GM18519 (cell line): Measurements from ENCODE around the gene JPH3.
"Not testable (repeated sequence)": the region's sequence is repeated elsewhere in the genome, so short reads cannot be mapped to it uniquely, and the experiment has no call there.

Experiments
- ATAC-seq: cut with Tn5 transposase; IDR thresholded peaks from one replicate; pipeline ENCODE4 v1.9.1; 2021; ENCODE audit warnings: mild to moderate bottlenecking, moderate library complexity; ENCODE audit not compliant: unreplicated experiment, low FRiP score

Gene JPH3

DNA sequence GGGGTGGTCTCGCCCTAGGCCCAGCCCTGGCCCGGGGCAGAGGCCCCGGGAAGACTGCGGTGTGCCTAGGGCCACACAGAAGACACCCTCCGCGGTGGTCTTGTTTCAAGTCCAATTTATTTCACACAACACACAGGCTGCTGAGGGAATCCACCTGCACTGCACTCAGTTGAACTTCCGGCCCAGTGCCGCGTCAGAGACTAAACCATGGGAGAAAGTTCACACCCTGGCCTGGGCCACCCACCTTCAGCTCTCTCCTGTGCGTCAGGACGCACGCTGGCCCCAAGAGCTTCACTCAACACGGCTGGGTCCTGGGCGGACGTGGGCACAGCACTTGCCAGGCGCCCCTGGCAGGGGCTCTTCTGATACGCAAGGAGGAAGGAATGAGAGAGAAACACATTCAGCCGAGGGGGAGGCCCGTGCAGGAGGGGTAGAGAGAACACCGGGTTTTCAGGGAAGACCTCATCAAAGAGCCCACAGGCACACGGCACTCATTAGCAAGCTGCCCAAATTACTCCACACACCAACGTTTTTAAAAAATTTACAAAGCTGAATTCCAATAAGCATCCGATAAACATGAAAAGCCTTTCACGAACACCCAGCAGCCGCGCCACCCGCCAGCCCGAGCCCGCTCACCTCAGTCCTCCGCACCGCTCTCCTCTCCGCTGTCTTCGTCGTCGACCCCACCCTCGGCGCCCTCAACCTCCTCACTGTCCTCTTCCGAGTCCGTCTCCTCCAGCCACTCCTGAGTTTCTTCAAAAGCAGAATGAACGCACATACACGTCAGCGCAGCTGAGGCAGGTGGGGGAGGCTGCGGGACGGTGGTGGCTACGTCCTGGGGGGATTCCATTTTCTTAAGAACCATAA is 105.6 kb downstream of the JPH3 start:
- no peak for ATAC-seq

DNA sequence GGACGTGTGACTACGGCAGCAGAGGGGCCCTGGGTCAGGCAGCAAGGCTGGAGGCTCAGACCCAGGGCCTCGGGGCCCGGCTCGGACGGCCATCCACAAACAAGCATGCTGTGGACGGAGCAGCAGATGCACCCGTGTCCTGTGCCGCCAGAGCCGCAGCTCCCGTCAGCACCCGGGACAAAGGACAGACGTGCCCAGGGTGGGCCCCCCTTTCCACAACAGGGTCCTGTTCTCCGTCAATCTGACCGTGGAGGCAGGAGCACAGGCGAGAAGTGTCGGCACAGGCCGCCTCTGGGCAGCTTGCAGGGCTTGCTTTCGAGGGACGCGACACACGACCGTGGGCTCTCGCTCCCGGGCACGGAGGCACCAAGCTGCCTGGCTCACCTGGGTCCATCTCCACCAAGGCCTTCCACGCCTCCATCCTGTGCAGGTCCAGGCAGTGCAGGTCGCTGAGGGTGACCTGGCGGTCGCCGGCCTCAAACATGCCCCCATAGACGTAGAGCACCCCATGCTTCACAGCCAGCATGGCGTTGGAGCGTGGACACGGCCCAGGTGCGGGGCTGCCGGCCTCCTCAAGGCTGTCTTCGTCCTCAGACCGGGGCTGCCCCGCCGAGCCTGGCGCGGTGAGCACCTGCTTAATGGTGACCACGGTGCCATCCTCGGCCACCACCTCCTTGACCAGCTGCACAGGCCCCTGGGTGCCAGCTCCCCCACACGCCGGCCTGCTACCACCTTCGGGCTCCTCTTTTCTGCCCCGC is 106.8 kb downstream of the JPH3 start:
- no peak for ATAC-seq

DNA sequence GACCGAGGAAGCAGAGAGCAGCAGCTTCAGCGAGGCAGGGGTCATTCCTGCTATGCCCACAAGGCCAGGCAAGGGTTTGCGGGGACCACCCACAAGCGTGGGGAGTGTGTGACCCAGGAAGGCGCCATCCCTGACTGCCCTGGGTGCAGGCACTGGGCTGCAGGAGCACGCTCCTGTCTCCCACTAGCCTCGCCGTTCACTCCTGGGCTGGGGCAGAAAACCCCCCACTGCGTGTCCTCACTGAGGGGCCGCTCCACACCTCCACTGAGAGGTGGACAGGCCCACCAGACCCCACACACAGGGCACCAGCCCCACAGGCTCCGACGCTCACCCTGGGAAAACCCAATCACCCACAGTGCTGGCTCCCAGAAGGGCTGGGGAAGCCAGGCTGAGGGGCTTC is 107.4 kb downstream of the JPH3 start:
- no peak for ATAC-seq

GRCh38 chr16:87710887-87711286 is 108.6 kb downstream of the JPH3 start:
- ATAC-seq = no peak

GRCh38 chr16:87712184-87712762 is 110.0 kb downstream of the JPH3 start:
- no peak for ATAC-seq

- ATAC-seq = no peak
These were observed 111.3 kb downstream of the JPH3 start for GRCh38 chr16:87713451-87714229.

GRCh38 chr16:87715231-87715630 is 112.9 kb downstream of the JPH3 start:
- no peak for ATAC-seq

DNA sequence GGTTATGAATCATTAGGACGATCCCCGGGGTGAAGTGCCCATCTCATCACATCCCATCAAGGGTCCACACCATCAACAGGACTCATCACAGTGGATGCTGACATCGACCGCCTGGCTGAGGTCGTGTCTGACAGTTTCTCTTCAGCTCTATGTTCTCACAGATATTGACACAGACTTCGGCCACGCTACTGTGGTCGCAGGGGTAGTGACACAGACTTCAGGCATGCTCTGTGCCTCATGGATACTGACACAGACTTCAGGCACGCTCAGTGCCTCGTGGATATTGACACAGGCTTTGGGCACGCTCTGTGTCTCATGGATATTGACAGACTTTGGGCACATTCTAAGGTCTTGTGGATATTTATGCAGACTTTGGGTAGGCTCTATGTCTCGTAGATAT is 113.3 kb downstream of the JPH3 start:
- ATAC-seq = no peak

GRCh38 chr16:87718831-87719230 is 116.5 kb downstream of the JPH3 start:
- not testable (repeated sequence) for ATAC-seq

GRCh38 chr16:87720446-87720845 is 118.1 kb downstream of the JPH3 start:
- no peak for ATAC-seq

GRCh38 chr16:87721622-87722585 is 119.6 kb downstream of the JPH3 start:
- ATAC-seq = no peak

DNA sequence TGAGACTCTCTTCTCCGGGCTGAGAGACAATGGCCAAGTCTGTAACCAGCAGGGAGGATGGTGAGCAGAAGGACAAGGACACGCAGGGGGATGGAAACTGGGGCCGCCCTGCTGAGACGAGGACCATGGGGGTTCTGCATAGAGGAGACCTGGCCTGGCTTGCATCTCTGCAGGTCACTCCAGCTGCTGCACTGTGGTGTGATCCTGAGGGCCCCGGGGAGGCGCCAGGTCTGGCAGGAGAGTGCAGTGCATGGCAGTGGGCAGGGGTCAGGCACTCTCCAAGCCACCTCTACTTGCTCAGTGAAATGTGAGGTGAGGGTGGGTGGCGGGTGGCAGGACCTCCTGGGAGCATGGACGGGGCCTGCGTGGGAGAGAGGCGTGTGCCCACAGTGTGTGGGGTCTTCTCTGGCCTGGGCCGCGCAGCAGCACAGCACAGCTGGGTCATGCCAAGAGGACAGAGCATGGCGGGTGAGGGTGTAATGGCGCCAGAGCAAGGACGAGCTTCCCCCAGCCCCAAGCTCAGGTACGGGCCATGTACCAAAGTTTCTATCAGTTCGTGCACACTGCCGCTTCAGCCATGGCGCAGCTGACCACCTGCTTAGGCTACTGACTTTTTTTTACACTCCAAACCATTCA is 120.4 kb downstream of the JPH3 start:
- no peak for ATAC-seq

DNA sequence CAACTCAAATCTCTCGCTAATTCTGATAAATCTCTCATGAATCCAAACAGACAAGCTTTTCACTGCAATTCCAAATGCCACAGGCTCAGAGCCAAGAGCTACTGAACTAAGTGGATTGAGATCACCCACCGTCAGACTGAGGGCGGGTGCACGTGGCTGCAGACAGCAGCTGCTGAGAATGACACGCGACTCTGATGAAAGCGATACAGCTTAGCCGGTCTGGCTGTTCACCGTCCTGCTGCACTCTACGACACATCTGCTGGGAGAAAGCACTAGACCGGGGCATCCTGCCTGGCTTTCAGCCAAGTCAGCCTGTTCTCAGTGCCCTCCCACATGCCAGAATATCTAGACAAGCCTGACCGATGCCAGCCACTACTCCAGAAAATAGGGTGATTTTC is 120.9 kb downstream of the JPH3 start:
- ATAC-seq = no peak

DNA sequence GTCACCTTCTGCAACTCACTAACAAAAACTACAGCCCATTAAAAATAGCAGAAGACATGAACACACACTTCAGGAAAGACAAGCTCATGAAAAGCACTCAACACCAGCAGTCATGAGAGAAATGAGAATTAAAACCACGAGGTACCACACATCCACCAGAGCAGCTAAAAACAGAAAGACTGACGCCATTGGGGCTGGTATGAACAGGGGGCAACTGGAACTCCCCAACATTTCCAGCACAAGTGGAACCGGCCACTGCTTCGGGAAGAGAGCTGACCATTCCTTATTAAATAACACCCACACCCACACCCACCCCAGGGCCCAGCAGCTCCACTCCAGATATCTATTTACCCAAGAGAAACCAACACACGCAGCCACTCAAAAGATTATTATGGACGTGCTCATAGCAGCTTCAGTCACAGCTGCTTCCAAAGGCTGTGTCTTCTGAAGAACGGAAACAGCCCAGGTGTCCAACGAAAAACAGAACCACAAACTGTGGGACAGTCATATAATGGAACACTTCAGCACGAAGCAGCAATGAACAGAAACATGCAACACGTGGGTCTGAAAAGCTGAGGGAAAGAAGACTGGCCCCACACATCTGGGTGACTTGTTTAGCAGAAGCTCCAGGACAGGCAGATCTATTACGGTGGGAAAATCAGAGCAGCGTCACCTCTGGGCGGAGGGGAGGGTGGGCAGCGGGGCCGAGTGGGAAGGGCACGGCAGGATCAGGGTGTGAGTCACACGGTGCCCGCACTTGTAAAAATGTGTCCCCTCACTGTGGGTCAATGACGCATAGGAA is 122.4 kb downstream of the JPH3 start:
- no peak for ATAC-seq

DNA sequence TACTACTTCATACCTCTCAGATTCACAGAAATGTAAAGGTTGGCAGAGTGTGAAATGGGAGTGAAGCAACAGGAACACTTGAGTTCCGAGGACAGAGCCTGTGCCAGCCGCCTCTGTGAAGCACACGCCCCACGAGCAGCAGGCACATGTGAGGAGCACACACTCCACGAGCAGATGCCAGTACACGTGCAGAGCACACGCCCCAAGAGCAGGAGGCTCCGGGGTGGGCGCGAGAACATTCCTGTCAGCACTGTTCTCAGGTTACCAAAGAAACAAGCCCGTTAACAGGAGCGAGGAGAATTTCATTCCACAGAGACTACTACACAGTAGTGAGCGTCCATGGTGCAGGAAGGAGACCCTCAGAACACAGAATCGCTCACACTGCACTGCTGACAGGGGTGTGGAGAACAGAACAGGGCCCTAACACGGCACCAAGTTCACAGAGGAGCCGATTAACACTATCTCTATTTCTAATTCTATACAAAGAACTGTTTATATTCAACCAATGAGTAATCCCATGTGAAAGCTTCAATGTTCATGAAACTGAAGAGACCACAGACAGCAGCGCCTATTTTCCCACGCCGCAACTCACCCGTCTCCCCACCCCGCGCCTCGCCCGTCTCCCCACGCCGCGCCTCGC is 123.4 kb downstream of the JPH3 start:
- no peak for ATAC-seq

DNA sequence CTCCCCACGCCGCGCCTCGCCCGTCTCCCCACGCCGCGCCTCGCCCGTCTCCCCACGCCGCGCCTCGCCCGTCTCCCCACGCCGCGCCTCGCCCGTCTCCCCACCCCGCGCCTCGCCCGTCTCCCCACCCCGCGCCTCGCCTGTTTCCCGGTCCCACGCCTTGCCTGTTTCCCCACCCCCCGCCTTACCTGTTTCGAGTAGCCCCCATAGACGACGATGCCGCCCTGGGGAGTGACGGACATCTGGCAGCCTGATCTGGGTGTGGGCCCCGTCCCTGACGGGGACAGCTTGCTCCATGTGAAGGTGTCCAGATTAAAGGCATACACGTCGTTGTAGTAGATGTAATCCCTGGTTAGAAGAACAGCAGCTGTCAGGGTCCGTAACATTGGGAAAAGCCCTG is 124.3 kb downstream of the JPH3 start:
- not testable (repeated sequence) for ATAC-seq

- no peak for ATAC-seq
These were observed 125.0 kb downstream of the JPH3 start for GRCh38 chr16:87727346-87727745.

DNA sequence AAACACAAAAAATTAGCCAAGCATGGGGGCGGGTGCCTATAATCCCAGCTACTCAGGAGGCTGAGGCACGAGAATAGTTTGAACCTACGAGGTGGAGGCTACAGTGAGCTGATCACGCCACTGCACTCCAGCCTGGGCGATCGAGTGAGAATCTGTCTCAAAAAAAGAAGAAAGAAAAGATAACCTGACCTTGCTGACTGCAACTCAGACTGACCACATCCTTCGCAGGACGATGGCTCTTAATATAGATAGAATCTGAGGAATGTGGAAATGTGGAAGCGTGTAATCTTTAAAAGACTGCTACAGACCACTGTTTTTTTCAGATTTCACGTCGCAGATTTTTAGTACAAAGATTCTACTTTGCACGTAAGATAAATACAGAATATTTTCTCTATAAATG is 125.7 kb downstream of the JPH3 start:
- no peak for ATAC-seq
